Keratinocyte (primary cell): Measurements from ENCODE around the gene PCDHGB4. TPM values are rescaled to one million over a fixed set of nuclear protein-coding genes. Genes with fewer than 3 reads are reported as not detected.

Experiments used
- DNase-seq: peaks from one replicate; pipeline ENCODE4 v3.0.0-alpha.2; 2011; ENCODE audit warnings: low read depth, missing footprints, low spot score
- FAIRE-seq: peaks from 2 replicates; lab custom pipeline; 2011; peaks lifted over from hg19 to GRCh38; lab: Jason Lieb, UNC
- H2AFZ ChIP-seq: 2 replicates; pipeline ENCODE4 v1.6.0; 2012; ENCODE audit warnings: low read length, control low read depth, inconsistent platforms; ENCODE audit not compliant: control insufficient read depth
- H3K27ac ChIP-seq: 2 replicates; pipeline ENCODE4 v1.5.1; 2011; ENCODE audit warnings: low read length; ENCODE audit not compliant: control insufficient read depth, insufficient read depth
- H3K27me3 ChIP-seq: 3 replicates; pipeline ENCODE4 v1.6.0; 2011; ENCODE audit warnings: low read length; ENCODE audit not compliant: control insufficient read depth, insufficient read depth; ENCODE audit errors: extremely low read depth
- H3K36me3 ChIP-seq, 2 experiments: 2 replicates in 1 of 2; 3 replicates in 1 of 2; pipeline ENCODE4 v1.5.1; 2011; ENCODE audit warnings: low read length in 2 of 2, mild to moderate bottlenecking in 1 of 2; ENCODE audit not compliant: control insufficient read depth in 2 of 2, insufficient read depth in 2 of 2; ENCODE audit errors: extremely low read depth in 1 of 2
- H3K4me1 ChIP-seq: 3 replicates; pipeline ENCODE4 v1.5.1; 2011; ENCODE audit warnings: low read length; ENCODE audit not compliant: control insufficient read depth, insufficient read depth; ENCODE audit errors: extremely low read depth
- H3K4me2 ChIP-seq: 3 replicates; pipeline ENCODE4 v1.6.0; 2011; ENCODE audit warnings: low read depth, low read length; ENCODE audit not compliant: control insufficient read depth, insufficient read depth; ENCODE audit errors: extremely low read depth
- H3K4me3 ChIP-seq, 3 experiments: fragments of 200-600 bp in 1 of 3; sonication (generic) in 1 of 3; 2 replicates in 2 of 3; 3 replicates in 1 of 3; pipeline ENCODE4 v1.5.1; 2011 to 2016; ENCODE audit warnings: low read length in 3 of 3, mild to moderate bottlenecking in 3 of 3, control low read depth in 2 of 3, inconsistent platforms in 1 of 3, low read depth in 1 of 3, mixed read lengths in 1 of 3, mixed run types in 1 of 3, moderate library complexity in 1 of 3; ENCODE audit not compliant: control insufficient read depth in 2 of 3, insufficient read depth in 2 of 3; ENCODE audit errors: extremely low read depth in 1 of 3
- H3K79me2 ChIP-seq: 2 replicates; pipeline ENCODE4 v1.6.0; 2012; ENCODE audit warnings: low read length; ENCODE audit not compliant: control insufficient read depth, insufficient read depth
- H3K9ac ChIP-seq: 3 replicates; pipeline ENCODE4 v1.6.0; 2011; ENCODE audit warnings: low read length; ENCODE audit not compliant: control insufficient read depth, insufficient read depth; ENCODE audit errors: extremely low read depth
- H3K9me1 ChIP-seq: 3 replicates; pipeline ENCODE4 v1.6.0; 2011; ENCODE audit warnings: low read length; ENCODE audit not compliant: control insufficient read depth, insufficient read depth; ENCODE audit errors: extremely low read depth
- H3K9me3 ChIP-seq: 2 replicates; pipeline ENCODE4 v1.5.1; 2012; ENCODE audit warnings: low read depth, low read length; ENCODE audit not compliant: control insufficient read depth
- H4K20me1 ChIP-seq: 3 replicates; pipeline ENCODE4 v1.6.0; 2011; ENCODE audit warnings: low read length; ENCODE audit not compliant: control insufficient read depth, insufficient read depth; ENCODE audit errors: extremely low read depth
- EZH2 ChIP-seq: IDR thresholded peaks from one replicate; pipeline ENCODE4 v1.6.1; 2012; ENCODE audit warnings: inconsistent platforms, mild to moderate bottlenecking, low read length, moderate library complexity
- dilution Hi-C: fragments of 300-500 bp; cut with MboI; formaldehyde crosslinking; loops from one replicate; pipeline ENCODE4 v1.7.0; 2020; ENCODE audit warnings: low sequenced_read_pairs; ENCODE audit not compliant: extremely low pct_ligation_motif_present
- polyA plus RNA-seq, 5 experiments: library from polyadenylated mRNA; depleted of rRNA in 3 of 5; stranded (reverse) in 3 of 5; stranded (forward) in 1 of 5; unstranded in 1 of 5; fragments of >200 nt; gene quantifications; 1 replicate in 1 of 5; 2 replicates in 3 of 5; 3 replicates in 1 of 5; pipeline versions ENCODE4 v1.2.1 to v1.2.3, GENCODE V29; 2011 to 2012; ENCODE audit warnings: missing spikeins in 2 of 5, low read depth in 1 of 5, low replicate concordance in 1 of 5
- TF ChIP-seq, protein P1 (sequence below), 3 experiments: IDR thresholded peaks in 1 of 3; conservative IDR thresholded peaks in 1 of 3; optimal IDR thresholded peaks in 1 of 3; 2 replicates in 2 of 3; 3 replicates in 1 of 3; pipeline versions ENCODE3 to v1.5.1; 2011; ENCODE audit warnings: low read length in 3 of 3, mild to moderate bottlenecking in 3 of 3, moderate library complexity in 2 of 3, control low read depth in 1 of 3, inconsistent platforms in 1 of 3; ENCODE audit not compliant: insufficient read depth in 2 of 3; ENCODE audit errors: extremely low read depth in 1 of 3

The PCDHGB4 gene
- polyA plus RNA-seq, 1 donor (not counting 4 experiments of a cell fraction or from before 2014, with no cell fraction given) = 1.6 TPM

DNA sequence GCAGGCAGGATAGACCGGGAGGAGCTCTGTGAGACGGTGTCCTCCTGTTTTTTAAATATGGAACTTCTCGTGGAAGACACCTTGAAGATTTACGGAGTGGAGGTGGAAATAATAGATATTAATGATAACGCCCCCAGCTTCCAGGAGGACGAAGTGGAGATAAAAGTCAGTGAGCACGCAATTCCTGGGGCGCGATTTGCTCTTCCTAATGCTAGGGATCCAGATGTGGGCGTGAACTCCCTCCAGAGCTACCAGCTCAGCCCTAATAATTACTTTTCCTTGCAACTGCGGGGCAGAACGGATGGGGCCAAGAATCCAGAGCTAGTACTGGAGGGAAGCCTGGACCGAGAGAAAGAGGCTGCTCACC, 34.0 kb downstream of the PCDHGB4 start:
- H3K27me3 ChIP-seq = peaks cover 38% of the 10 kb centered on the region
- no peak for DNase-seq
- no peak for FAIRE-seq
- peaks cover 28% of the 10 kb centered on the region for H3K9me3 ChIP-seq
- H4K20me1 ChIP-seq = no peaks in the 10 kb centered on the region
- no peaks in the 10 kb centered on the region for H3K9me1 ChIP-seq
- TF ChIP-seq, protein P1, sequence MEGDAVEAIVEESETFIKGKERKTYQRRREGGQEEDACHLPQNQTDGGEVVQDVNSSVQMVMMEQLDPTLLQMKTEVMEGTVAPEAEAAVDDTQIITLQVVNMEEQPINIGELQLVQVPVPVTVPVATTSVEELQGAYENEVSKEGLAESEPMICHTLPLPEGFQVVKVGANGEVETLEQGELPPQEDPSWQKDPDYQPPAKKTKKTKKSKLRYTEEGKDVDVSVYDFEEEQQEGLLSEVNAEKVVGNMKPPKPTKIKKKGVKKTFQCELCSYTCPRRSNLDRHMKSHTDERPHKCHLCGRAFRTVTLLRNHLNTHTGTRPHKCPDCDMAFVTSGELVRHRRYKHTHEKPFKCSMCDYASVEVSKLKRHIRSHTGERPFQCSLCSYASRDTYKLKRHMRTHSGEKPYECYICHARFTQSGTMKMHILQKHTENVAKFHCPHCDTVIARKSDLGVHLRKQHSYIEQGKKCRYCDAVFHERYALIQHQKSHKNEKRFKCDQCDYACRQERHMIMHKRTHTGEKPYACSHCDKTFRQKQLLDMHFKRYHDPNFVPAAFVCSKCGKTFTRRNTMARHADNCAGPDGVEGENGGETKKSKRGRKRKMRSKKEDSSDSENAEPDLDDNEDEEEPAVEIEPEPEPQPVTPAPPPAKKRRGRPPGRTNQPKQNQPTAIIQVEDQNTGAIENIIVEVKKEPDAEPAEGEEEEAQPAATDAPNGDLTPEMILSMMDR (optimal IDR thresholded peaks at IDR 0.05 in 1 of 3, IDR thresholded peaks at IDR 0.05 in 1 of 3, conservative IDR thresholded peaks at IDR 0.05 in 1 of 3; ENCODE audit: extremely low read depth in 1 of 3, insufficient read depth in 2 of 3, low read length in 3 of 3) = no peak
- no peak for TF ChIP-seq EZH2
- dilution Hi-C loops = no loop called here
- peak overlapping the region; percentile 37 to 68 (median 60) for H3K4me3 ChIP-seq
- peak overlapping the region; percentile 69 for H3K4me2 ChIP-seq
- H3K79me2 ChIP-seq = no peaks in the 10 kb centered on the region
- no peak overlapping the region for H3K9ac ChIP-seq
- no peak overlapping the region for H3K27ac ChIP-seq
- H3K4me1 ChIP-seq = no peaks in the 10 kb centered on the region
- H3K36me3 ChIP-seq = no peaks in the 10 kb centered on the region
- H2AFZ ChIP-seq = peak overlapping the region; percentile 65

DNA sequence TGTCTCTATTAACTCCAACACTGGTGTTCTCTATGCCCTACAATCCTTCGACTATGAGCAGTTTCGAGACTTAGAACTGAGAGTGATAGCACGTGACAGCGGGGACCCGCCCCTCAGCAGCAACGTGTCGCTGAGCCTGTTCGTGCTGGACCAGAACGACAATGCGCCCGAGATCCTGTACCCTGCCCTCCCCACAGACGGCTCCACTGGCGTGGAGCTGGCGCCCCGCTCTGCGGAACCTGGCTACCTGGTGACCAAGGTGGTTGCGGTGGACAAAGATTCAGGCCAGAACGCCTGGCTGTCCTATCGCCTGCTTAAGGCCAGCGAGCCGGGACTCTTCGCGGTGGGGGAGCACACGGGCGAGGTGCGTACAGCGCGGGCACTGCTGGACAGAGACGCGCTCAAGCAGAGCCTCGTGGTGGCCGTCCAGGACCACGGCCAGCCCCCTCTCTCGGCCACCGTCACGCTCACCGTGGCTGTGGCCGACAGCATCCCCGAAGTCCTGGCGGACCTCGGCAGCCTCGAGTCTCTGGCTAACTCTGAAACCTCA, 35.3 kb downstream of the PCDHGB4 start:
- no peaks in the 10 kb centered on the region for H4K20me1 ChIP-seq
- H3K27ac ChIP-seq = no peak overlapping the region
- H3K9me1 ChIP-seq = no peaks in the 10 kb centered on the region
- H2AFZ ChIP-seq = no peak overlapping the region
- DNase-seq (no peak), FAIRE-seq (no peak)
- peaks cover 38% of the 10 kb centered on the region for H3K27me3 ChIP-seq
- H3K4me1 ChIP-seq = no peaks in the 10 kb centered on the region
- H3K9ac ChIP-seq = no peak overlapping the region
- H3K4me3 ChIP-seq = no peak overlapping the region
- no peaks in the 10 kb centered on the region for H3K36me3 ChIP-seq
- dilution Hi-C loops = no loop called here
- TF ChIP-seq EZH2 = no peak
- TF ChIP-seq, protein P1 (optimal IDR thresholded peaks at IDR 0.05 in 1 of 3, IDR thresholded peaks at IDR 0.05 in 1 of 3, conservative IDR thresholded peaks at IDR 0.05 in 1 of 3; ENCODE audit: extremely low read depth in 1 of 3, insufficient read depth in 2 of 3, low read length in 3 of 3) = no peak
- peaks cover 34% of the 10 kb centered on the region for H3K9me3 ChIP-seq
- H3K79me2 ChIP-seq = no peaks in the 10 kb centered on the region
- H3K4me2 ChIP-seq = no peak overlapping the region
